ENCODE results near the gene CCDC148. TPM values are rescaled to one million over a fixed set of nuclear protein-coding genes. Genes with fewer than 3 reads are reported as not detected.

CCDC148 gene
- total RNA-seq, 3 donors from 2014 or later (not counting 1 experiment from before 2014, with no cell fraction given), result not detected

GRCh38 chr2:158405341-158405740 lies 51.2 kb downstream of the CCDC148 start:
- WGBS (ENCODE audit: insufficient coverage), result no CpG with 5 or more reads among the region's 3 CpGs
- Histone ChIP-seq H3K27ac (ENCODE audit: low read length) (no peak overlapping the region), H3K36me3 (ENCODE audit: control insufficient read depth, insufficient read depth, low read length) (no peaks in the 10 kb centered on the region), H3K4me3 (ENCODE audit: low read length) (no peak overlapping the region), H3K4me1 (ENCODE audit: control insufficient read depth, insufficient read depth, low read length) (no peaks in the 10 kb centered on the region), H3K9me3 (ENCODE audit: control insufficient read depth, insufficient read depth, low read length) (no peaks in the 10 kb centered on the region), H3K27me3 (ENCODE audit: control insufficient read depth, insufficient read depth, low read length) (no peaks in the 10 kb centered on the region)
- Mint-ChIP-seq H3K36me3 (no peaks in the 10 kb centered on the region), H3K9me3 (peaks cover 4% of the 10 kb centered on the region in 2 donors), H3K27me3 (ENCODE audit: low read depth in 2 of 2) (peaks cover 6 to 8% of the 10 kb centered on the region in 2 donors), H3K4me3 (no peak overlapping the region), H3K4me1 (no peaks in the 10 kb centered on the region), H3K27ac (no peak overlapping the region)
- ATAC-seq (no peak), DNase-seq (no peak)
- no peak for TF ChIP-seq CTCF (IDR thresholded peaks at IDR 0.05)
- intact Hi-C loops (cut with micrococcal nuclease), result no loop called here

GRCh38 chr2:158403237-158403636 lies 53.3 kb downstream of the CCDC148 start:
- no peaks in the 10 kb centered on the region for H3K36me3 ChIP-seq (ENCODE audit: control insufficient read depth, insufficient read depth, low read length)
- no peaks in the 10 kb centered on the region for H3K9me3 ChIP-seq (ENCODE audit: control insufficient read depth, insufficient read depth, low read length)
- Mint-ChIP-seq H3K9me3 (peaks cover 0 to 3% of the 10 kb centered on the region in 2 donors), H3K36me3 (no peaks in the 10 kb centered on the region), H3K4me3 (no peak overlapping the region), H3K27ac (no peak overlapping the region), H3K27me3 (ENCODE audit: low read depth in 2 of 2) (peaks cover 6 to 11% of the 10 kb centered on the region in 2 donors), H3K4me1 (no peaks in the 10 kb centered on the region)
- ATAC-seq (no peak), DNase-seq (no peak)
- TF ChIP-seq CTCF (IDR thresholded peaks at IDR 0.05), result no peak
- H3K4me1 ChIP-seq (ENCODE audit: control insufficient read depth, insufficient read depth, low read length), result no peaks in the 10 kb centered on the region
- 82% methylated on average over 1 of the region's 1 CpG for WGBS (ENCODE audit: insufficient coverage)
- intact Hi-C loops (cut with micrococcal nuclease), result no loop called here
- no peak overlapping the region for H3K4me3 ChIP-seq (ENCODE audit: low read length)
- H3K27ac ChIP-seq (ENCODE audit: low read length), result no peak overlapping the region
- H3K27me3 ChIP-seq (ENCODE audit: control insufficient read depth, insufficient read depth, low read length), result no peaks in the 10 kb centered on the region

- Mint-ChIP-seq H3K36me3 (no peaks in the 10 kb centered on the region), H3K27me3 (ENCODE audit: low read depth in 2 of 2) (peaks cover 6 to 10% of the 10 kb centered on the region in 2 donors), H3K27ac (no peak overlapping the region), H3K4me1 (no peaks in the 10 kb centered on the region), H3K4me3 (no peak overlapping the region), H3K9me3 (peaks cover 0 to 3% of the 10 kb centered on the region in 2 donors)
- Histone ChIP-seq H3K9me3 (ENCODE audit: control insufficient read depth, insufficient read depth, low read length) (no peaks in the 10 kb centered on the region), H3K4me3 (ENCODE audit: low read length) (no peak overlapping the region), H3K4me1 (ENCODE audit: control insufficient read depth, insufficient read depth, low read length) (no peaks in the 10 kb centered on the region), H3K27ac (ENCODE audit: low read length) (no peak overlapping the region), H3K27me3 (ENCODE audit: control insufficient read depth, insufficient read depth, low read length) (no peaks in the 10 kb centered on the region), H3K36me3 (ENCODE audit: control insufficient read depth, insufficient read depth, low read length) (no peaks in the 10 kb centered on the region)
- no peak for DNase-seq
- TF ChIP-seq CTCF (IDR thresholded peaks at IDR 0.05), result no peak
- intact Hi-C loops (cut with micrococcal nuclease), result no loop called here
- 84% methylated on average over 2 of the region's 2 CpGs for WGBS (ENCODE audit: insufficient coverage)
- no peak for ATAC-seq
Measured at GRCh38 chr2:158402665-158403064, 53.9 kb downstream of the CCDC148 start.

- DNase-seq, result no peak
- Histone ChIP-seq H3K4me1 (ENCODE audit: control insufficient read depth, insufficient read depth, low read length) (no peaks in the 10 kb centered on the region), H3K9me3 (ENCODE audit: control insufficient read depth, insufficient read depth, low read length) (no peaks in the 10 kb centered on the region), H3K36me3 (ENCODE audit: control insufficient read depth, insufficient read depth, low read length) (no peaks in the 10 kb centered on the region), H3K4me3 (ENCODE audit: low read length) (no peak overlapping the region), H3K27ac (ENCODE audit: low read length) (no peak overlapping the region), H3K27me3 (ENCODE audit: control insufficient read depth, insufficient read depth, low read length) (no peaks in the 10 kb centered on the region)
- Mint-ChIP-seq H3K27ac (no peak overlapping the region), H3K36me3 (no peaks in the 10 kb centered on the region), H3K4me3 (no peak overlapping the region), H3K27me3 (ENCODE audit: low read depth in 2 of 2) (peaks cover 0 to 5% of the 10 kb centered on the region in 2 donors), H3K9me3 (peaks cover 0 to 3% of the 10 kb centered on the region in 2 donors), H3K4me1 (peaks cover 9% of the 10 kb centered on the region in 2 donors)
- 92% methylated on average over 1 of the region's 1 CpG for WGBS (ENCODE audit: insufficient coverage)
- intact Hi-C loops (cut with micrococcal nuclease), result no loop called here
- no peak for TF ChIP-seq CTCF (IDR thresholded peaks at IDR 0.05)
- ATAC-seq, result no peak
Measured at GRCh38 chr2:158395166-158395565, 61.4 kb downstream of the CCDC148 start.
